Measurements from ENCODE around the gene RPS25.
"Not testable (repeated sequence)": the region's sequence is repeated elsewhere in the genome, so short reads cannot be mapped to it uniquely, and the experiment has no call there.

RPS25 gene

DNA sequence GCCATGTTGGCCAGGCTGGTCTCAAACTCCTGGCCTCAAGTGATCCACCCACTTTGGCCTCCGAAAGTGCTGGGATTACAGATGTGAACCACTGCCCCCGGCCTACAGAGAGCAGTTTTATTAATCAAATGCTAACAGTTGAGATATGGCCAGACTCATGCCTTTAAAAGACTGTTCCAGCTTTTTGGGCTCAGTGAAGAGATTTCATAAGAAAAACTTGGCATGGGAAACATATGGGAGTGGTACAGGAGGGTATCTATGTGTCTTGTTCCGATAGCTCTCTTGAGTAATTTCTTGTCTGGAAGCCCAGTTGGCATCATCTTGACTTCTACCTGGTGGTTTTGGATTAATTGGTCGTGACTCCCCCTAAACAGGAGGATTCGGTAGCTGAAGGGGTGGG lies 20.7 kb upstream of the RPS25 start:
- FAIRE-seq: no peak

DNA sequence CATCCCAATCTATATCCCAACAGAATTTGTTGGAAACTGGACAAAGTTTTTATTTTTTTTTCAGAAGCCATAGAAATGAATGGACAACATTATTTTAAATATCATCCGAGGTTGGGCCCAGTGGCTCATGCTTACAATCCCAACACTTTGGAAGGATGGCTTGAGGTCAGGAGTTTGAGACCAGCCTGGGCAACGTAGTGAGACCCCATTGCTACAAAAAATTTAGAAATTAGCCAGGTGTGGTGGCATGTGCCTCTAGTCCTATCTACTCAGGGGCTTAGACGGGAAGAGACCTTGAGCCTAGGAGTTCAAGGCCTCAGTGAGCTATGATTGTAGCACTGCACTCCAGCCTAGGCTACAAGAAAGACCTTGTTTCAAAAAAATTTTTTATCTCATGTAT lies 16.7 kb upstream of the RPS25 start:
- FAIRE-seq: no peak

DNA sequence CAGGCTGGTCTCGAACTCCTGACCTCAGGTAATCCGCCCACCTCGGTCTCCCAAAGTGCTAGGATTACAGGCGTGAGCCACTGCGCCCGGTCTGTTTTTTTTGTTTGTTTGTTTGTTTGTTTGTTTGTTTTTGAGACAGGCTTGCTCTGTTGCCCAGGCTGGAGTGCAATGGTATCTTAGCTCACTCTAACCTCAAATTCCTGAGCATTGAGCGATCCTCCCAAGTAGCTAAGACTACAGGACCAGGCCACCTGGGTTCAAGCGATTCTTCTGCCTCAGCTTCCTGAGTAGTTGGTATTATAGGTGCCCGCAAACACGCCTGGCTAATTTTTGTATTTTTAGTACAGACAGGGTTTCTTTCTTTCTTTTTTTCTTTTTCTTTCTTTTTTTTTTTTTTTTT lies 15.3 kb upstream of the RPS25 start:
- not testable (repeated sequence) for FAIRE-seq

- FAIRE-seq: no peak
Measured at GRCh38 chr11:119031912-119032280, 13.8 kb upstream of the RPS25 start.

DNA sequence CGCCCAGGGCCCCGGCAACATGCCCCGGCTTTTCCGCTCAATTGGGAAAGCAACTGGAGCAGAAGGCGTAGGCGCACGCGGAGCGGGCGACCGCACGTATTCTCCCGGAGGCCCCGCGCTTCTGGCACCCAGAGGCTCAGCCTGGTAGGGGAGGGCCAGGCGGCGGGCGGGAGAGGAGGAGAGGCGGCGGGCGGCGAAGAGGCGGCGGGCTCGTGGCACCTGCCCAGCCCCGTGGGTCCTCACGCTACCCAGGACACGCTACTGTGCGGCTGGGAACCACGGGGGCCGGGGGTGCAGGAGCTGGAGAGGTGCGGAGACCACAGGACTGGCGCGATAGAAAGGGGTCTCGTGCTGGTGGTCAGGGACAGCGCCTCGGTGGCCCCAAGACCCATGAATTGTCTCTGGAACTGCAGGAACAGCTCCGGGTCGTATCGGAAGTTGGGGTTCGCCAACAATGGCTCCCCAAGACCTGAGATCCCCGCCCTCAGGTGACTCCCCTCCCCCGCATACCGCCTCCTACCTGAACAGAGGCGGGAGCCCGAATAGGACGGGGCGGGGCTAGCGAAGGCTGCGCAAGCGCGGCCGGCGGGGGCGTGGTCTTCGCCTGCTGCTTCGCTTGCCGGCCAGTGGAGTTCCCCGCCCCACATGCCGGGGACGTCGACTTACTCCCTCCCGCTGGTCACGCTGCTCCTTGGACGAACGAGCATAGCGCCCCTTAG lies 12.3 kb upstream of the RPS25 start, which contains the start of gene SLC37A4:
Gene SLC37A4 (minus strand): TSS at position 549 of the 719 bp plus-strand sequence.
- peak; percentile 96 for FAIRE-seq

- FAIRE-seq: no peak
Measured at GRCh38 chr11:119030029-119030328, 11.8 kb upstream of the RPS25 start.

DNA sequence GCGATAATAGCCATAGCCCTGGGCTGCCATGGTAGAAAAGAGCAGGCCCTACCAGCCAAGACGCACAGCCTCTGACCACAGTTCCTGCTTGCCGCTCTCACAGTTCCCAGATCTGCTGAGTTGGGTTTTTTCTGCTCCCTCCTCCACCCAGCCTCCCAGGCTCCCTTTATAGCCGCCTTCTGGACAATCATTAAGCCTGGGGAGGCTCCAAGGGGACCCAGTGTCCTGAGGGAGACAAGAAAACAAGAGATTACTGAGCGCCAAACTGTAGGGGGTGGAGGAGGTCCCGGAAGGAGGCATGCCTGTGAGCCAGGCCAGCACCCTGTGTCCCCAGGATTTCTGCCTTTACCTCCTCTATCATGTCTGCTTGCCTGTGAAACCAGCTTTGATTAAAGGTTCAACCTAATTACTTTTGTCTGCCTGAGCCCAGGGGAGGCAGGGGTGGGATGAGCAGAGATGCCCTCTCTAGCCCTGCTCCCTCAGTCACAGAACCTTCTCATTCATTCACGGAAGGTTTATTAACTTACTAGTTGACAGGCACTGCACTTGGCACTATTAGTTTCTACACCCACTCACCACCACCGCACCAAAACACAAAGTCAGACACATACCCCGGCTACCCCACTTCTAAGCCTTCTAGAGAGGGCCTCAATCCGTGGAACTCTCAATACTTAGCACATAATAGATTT lies 11.3 kb upstream of the RPS25 start:
- FAIRE-seq: no peak

GRCh38 chr11:119029069-119029339 lies 10.9 kb upstream of the RPS25 start:
- no peak for FAIRE-seq

GRCh38 chr11:119028346-119029068 lies 10.4 kb upstream of the RPS25 start:
- FAIRE-seq: no peak

- FAIRE-seq: no peak
Measured at GRCh38 chr11:119027561-119028345, 9.6 kb upstream of the RPS25 start.

DNA sequence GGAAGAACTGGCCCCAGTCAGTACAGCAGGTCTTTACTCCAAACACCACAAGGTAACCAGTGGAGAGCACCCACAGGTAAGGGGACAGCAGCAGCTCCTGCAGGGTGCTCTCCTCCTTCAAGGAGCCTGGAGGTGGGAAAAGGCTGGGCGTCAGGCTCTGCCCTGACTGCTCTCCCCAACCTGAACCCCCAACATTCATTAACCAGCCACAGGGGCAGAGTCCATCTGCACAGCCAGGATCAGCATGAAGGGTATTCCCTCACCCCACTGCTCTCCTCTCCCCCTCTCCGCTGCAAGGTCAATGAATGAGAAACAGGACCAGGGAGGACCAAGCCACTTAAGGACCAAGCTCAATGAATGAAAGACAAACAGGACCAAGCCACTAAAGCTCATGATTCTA lies 8.8 kb upstream of the RPS25 start:
- FAIRE-seq: no peak

GRCh38 chr11:119025978-119026766 lies 8.0 kb upstream of the RPS25 start:
- FAIRE-seq: no peak

- FAIRE-seq: no peak
Measured at GRCh38 chr11:119025541-119025940, 7.4 kb upstream of the RPS25 start.

DNA sequence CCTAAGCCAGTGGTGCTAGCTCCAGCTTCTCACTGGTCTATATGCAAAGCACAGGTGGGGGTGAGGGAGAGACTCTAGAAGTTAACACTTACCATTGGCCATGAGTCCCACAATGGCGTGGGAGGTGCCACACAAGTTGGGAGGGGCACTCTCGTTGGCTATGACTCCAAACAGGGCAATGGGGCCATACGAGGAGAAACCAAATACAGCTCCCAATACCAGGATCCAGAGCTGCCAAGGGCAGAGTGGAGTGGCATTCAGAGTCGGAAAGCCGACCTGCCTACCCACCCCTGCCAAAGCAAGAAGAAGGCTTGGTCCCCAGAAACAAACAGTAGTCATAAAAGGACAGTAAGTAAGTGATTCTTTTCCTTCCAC lies 6.9 kb upstream of the RPS25 start:
- no peak for FAIRE-seq

GRCh38 chr11:119024430-119025098 lies 6.4 kb upstream of the RPS25 start:
- FAIRE-seq: no peak

DNA sequence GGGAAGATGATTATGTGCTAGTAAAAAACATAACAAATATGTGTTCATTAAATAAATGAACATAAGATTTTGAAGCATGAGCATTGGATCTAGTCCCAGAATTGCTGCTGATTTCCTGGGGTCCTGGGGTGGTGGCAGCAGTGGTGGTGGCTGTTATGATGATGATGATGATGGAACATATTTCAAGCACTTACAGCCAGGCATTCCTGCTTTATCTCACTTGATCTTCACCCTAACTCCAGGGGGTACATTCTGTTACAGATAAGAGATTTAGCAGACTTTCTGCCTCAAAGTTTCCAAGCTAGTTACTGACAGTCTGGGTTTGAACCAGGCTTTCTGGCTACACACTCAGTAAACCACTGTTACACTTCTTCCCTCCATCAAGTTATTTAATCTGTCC lies 5.6 kb upstream of the RPS25 start:
- no peak for FAIRE-seq

DNA sequence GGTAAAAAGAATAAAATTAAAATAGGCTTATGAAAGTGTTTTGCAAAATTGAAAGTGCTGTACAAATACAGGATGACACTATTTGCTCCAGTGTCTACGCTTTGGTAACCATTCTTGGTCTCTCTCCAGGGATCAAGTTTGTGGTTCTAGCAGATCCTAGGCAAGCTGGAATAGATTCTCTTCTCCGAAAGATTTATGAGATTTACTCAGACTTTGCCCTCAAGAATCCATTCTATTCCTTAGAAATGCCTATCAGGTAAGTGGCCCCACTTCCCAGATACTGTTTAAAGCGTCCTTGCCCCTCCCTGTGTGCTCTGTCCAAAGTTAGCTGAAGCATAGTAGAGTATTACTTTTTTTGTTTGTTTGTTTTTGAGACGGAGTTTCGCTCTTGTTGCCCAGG lies 3.5 kb upstream of the RPS25 start:
- FAIRE-seq: no peak

GRCh38 chr11:119019996-119020395 lies 1.9 kb upstream of the RPS25 start:
- FAIRE-seq: no peak

- FAIRE-seq: not testable (repeated sequence)
Measured at GRCh38 chr11:119017377-119017776, 766 bp downstream of the RPS25 start.

- no peak for FAIRE-seq
Measured at GRCh38 chr11:119016216-119017009, 1.7 kb downstream of the RPS25 start.

DNA sequence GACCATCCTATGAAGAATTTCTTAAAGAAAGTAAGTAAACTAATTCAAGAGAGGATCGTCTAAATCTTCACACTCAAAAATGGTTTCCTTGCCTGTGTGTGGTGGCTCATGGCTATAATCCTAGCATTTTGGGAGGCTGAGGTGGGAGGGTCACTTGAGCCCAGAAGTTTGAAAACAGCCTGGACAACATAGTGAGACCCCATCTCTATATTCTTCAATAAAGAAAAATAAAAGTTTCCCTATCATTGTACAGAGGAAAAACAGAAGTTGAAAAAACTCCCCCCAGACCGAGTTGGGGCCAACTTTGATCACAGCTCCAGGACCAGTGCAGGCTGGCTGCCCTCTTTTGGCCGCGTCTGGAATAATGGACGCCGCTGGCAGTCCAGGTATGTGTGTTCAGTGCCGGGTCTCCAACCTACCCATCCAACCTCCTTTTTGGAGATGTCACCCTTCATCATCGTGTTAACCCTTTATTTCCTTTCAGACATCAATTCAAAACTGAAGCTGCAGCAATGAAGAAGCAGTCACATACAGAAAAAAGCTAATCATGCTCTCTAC lies 3.0 kb downstream of the RPS25 start:
- no peak for FAIRE-seq

All from G401.6 (cell line).